SU-DHL-6 (cell line): Measurements from ENCODE around the gene DUSP16.

Experiments used
- EZH2phosphoT487 ChIP-seq: fragments of 200-600 bp; sonication (generic), shearing (Covaris generic); conservative IDR thresholded peaks from 2 replicates; pipeline ENCODE4 v1.6.1; 2018; ENCODE audit warnings: mild to moderate bottlenecking, antibody characterized with exemption, low read length, moderate library complexity, mixed read lengths
- TF ChIP-seq, protein P1 (sequence below): fragments of 200-600 bp; sonication (generic); IDR thresholded peaks from one replicate; pipeline ENCODE4 v1.5.1; 2017; ENCODE audit warnings: antibody characterized with exemption, mild to moderate bottlenecking, low read length, moderate library complexity; ENCODE audit not compliant: insufficient read depth, poor library complexity, severe bottlenecking

DNA sequence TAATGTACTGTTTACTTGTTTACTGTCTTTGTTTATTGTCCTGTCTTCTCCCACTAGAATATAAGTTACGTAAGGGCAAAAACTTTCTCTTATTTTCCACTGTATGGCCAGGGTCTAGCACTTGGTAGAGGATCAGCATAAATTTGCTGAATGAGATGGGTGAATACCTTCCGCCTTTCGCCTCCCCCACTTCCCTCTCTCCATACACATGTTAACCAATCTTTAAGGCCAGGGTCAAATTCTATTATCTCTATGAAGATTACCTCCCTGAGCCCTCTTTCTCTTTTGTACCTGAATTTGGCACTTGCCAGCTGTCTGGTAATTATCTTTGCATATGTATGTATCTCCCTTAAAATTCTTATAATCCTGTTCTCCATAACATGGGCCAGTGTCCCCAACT, 4.9 kb downstream of the DUSP16 start:
- TF ChIP-seq, protein P1, sequence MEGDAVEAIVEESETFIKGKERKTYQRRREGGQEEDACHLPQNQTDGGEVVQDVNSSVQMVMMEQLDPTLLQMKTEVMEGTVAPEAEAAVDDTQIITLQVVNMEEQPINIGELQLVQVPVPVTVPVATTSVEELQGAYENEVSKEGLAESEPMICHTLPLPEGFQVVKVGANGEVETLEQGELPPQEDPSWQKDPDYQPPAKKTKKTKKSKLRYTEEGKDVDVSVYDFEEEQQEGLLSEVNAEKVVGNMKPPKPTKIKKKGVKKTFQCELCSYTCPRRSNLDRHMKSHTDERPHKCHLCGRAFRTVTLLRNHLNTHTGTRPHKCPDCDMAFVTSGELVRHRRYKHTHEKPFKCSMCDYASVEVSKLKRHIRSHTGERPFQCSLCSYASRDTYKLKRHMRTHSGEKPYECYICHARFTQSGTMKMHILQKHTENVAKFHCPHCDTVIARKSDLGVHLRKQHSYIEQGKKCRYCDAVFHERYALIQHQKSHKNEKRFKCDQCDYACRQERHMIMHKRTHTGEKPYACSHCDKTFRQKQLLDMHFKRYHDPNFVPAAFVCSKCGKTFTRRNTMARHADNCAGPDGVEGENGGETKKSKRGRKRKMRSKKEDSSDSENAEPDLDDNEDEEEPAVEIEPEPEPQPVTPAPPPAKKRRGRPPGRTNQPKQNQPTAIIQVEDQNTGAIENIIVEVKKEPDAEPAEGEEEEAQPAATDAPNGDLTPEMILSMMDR = no peak
- TF ChIP-seq EZH2phosphoT487 = no peak
